GM23338 (cell line): Measurements from ENCODE around the gene SFT2D1. TPM values are rescaled to one million over a fixed set of nuclear protein-coding genes. Genes with fewer than 3 reads are reported as not detected.

Experiments used
- ATAC-seq: fragments of 200-7000 bp; cut with Tn5 transposase; 3 replicates; pipeline ENCODE4 v1.9.1; 2020
- DNase-seq: peaks from one replicate; pipeline ENCODE4 v3.0.0-alpha.2; 2015; ENCODE audit warnings: low spot score
- H2AFZ ChIP-seq: fragments of 200-600 bp; sonication (generic); 2 replicates; pipeline ENCODE4 v1.8.0; 2016; ENCODE audit warnings: antibody characterized with exemption, mild to moderate bottlenecking, moderate library complexity
- H3F3A ChIP-seq: fragments of 200-600 bp; sonication (generic); replicated peaks from 2 replicates; pipeline ENCODE4 v1.8.0; 2017; ENCODE audit warnings: antibody characterized with exemption, mixed run types, low read depth
- H3K27ac ChIP-seq: fragments of 200-600 bp; sonication (generic); 2 replicates; pipeline ENCODE4 v1.6.1; 2016; ENCODE audit warnings: low read depth
- H3K27me3 ChIP-seq: fragments of 200-600 bp; sonication (generic); 2 replicates; pipeline ENCODE4 v1.8.0; 2016; ENCODE audit warnings: mild to moderate bottlenecking, mixed run types, moderate library complexity; ENCODE audit not compliant: insufficient read depth
- H3K36me3 ChIP-seq: fragments of 200-600 bp; sonication (generic); 2 replicates; pipeline ENCODE4 v1.8.0; 2016; ENCODE audit warnings: mild to moderate bottlenecking; ENCODE audit not compliant: insufficient read depth
- H3K4me1 ChIP-seq: fragments of 200-600 bp; sonication (generic); 2 replicates; pipeline ENCODE4 v1.8.0; 2016; ENCODE audit warnings: mild to moderate bottlenecking, moderate library complexity; ENCODE audit not compliant: insufficient read depth
- H3K4me2 ChIP-seq: fragments of 200-600 bp; sonication (generic); 2 replicates; pipeline ENCODE4 v1.7.1; 2017; ENCODE audit warnings: mixed run types
- H3K4me3 ChIP-seq: fragments of 200-600 bp; sonication (generic); 2 replicates; pipeline ENCODE4 v1.6.1; 2016; ENCODE audit warnings: mixed run types
- H3K79me2 ChIP-seq: fragments of 200-600 bp; sonication (generic); replicated peaks from 2 replicates; pipeline ENCODE4 v1.8.0; 2017; ENCODE audit warnings: mild to moderate bottlenecking; ENCODE audit not compliant: insufficient read depth
- H3K9me2 ChIP-seq: fragments of 200-600 bp; sonication (generic); 2 replicates; pipeline ENCODE4 v1.8.0; 2017; ENCODE audit not compliant: insufficient read depth
- H4K20me1 ChIP-seq: fragments of 200-600 bp; sonication (generic); replicated peaks from 2 replicates; pipeline ENCODE4 v1.8.0; 2017; ENCODE audit warnings: mild to moderate bottlenecking; ENCODE audit not compliant: insufficient read depth
- H3K27ac Mint-ChIP-seq: 2 replicates; pipeline ENCODE4 v1.8.0; 2020; ENCODE audit warnings: inconsistent platforms, mild to moderate bottlenecking, moderate library complexity, mixed read lengths
- H3K27me3 Mint-ChIP-seq: 3 replicates; pipeline ENCODE4 v1.8.0; 2022; ENCODE audit warnings: low read depth, mild to moderate bottlenecking, moderate library complexity, mixed read lengths, inconsistent platforms; ENCODE audit not compliant: insufficient read depth, poor library complexity
- H3K36me3 Mint-ChIP-seq: 3 replicates; pipeline ENCODE4 v1.8.0; 2021; ENCODE audit warnings: low read depth, mild to moderate bottlenecking, inconsistent platforms, moderate library complexity, mixed read lengths
- H3K4me1 Mint-ChIP-seq: 3 replicates; pipeline ENCODE4 v1.8.0; 2020; ENCODE audit warnings: mild to moderate bottlenecking, inconsistent platforms, mixed read lengths
- H3K4me3 Mint-ChIP-seq: 3 replicates; pipeline ENCODE4 v1.8.0; 2021; ENCODE audit warnings: moderate library complexity, mild to moderate bottlenecking, inconsistent platforms, mixed read lengths
- H3K9me3 Mint-ChIP-seq: 3 replicates; pipeline ENCODE4 v1.8.0; 2020; ENCODE audit warnings: moderate library complexity, mild to moderate bottlenecking, inconsistent platforms, mixed read lengths
- CREB1 ChIP-seq: fragments of 250-450 bp; sonication (Bioruptor Pico); IDR thresholded peaks from 2 replicates; pipeline ENCODE4 v1.5.0; 2020; ENCODE audit warnings: low read depth, mild to moderate bottlenecking, moderate library complexity
- EZH2 ChIP-seq: fragments of 200-600 bp; sonication (generic); IDR thresholded peaks from one replicate; pipeline ENCODE4 v1.8.0; 2017; ENCODE audit warnings: antibody characterized with exemption, mild to moderate bottlenecking, low read depth; ENCODE audit not compliant: unreplicated experiment
- EZH2phosphoT487 ChIP-seq: fragments of 200-600 bp; sonication (generic); IDR thresholded peaks from one replicate; pipeline ENCODE4 v1.8.1; 2018; ENCODE audit warnings: antibody characterized with exemption; ENCODE audit not compliant: unreplicated experiment
- JUNB ChIP-seq: IDR thresholded peaks from one replicate; pipeline ENCODE4 v1.6.1; 2016; ENCODE audit warnings: antibody characterized with exemption; ENCODE audit not compliant: unreplicated experiment
- NANOG ChIP-seq: IDR thresholded peaks from 2 replicates; pipeline ENCODE4 v1.6.1; 2016; ENCODE audit warnings: antibody characterized with exemption, borderline replicate concordance
- POLR2AphosphoS5 ChIP-seq: IDR thresholded peaks from 2 replicates; pipeline ENCODE4 v1.6.1; 2016; ENCODE audit warnings: antibody characterized with exemption, low read depth
- STAT1 ChIP-seq: IDR thresholded peaks from one replicate; pipeline ENCODE4 v1.6.1; 2016; ENCODE audit warnings: antibody characterized with exemption; ENCODE audit not compliant: unreplicated experiment
- ZNF114 ChIP-seq: fragments of 250-450 bp; sonication (Bioruptor Pico); IDR thresholded peaks from 2 replicates; pipeline ENCODE4 v1.5.0; 2020; ENCODE audit warnings: mild to moderate bottlenecking, moderate library complexity
- ZNF331 ChIP-seq: fragments of 250-450 bp; sonication (Bioruptor Pico); IDR thresholded peaks from 2 replicates; pipeline ENCODE4 v1.5.0; 2020; ENCODE audit warnings: low read depth, mild to moderate bottlenecking, moderate library complexity
- polyA plus RNA-seq: library from polyadenylated mRNA; unstranded; fragments of >200 nt; fragmentation: Nextera tagmentation; extraction: Ambion mirVana; gene quantifications from 2 replicates; pipeline ENCODE4 v1.2.1, GENCODE V29; 2016
- total RNA-seq: library from RNA; depleted of rRNA; stranded (reverse); fragments of >200 nt; shearing (Covaris generic); gene quantifications from 2 replicates; pipeline ENCODE4 v1.2.3, GENCODE V29; 2014
- TF ChIP-seq, protein P1 (sequence below): IDR thresholded peaks from one replicate; pipeline ENCODE4 v1.6.1; 2018; ENCODE audit warnings: antibody characterized with exemption; ENCODE audit not compliant: unreplicated experiment
- TF ChIP-seq, protein P2 (sequence below): IDR thresholded peaks from 2 replicates; pipeline ENCODE4 v1.6.1; 2016; ENCODE audit warnings: antibody characterized with exemption
- TF ChIP-seq, protein P3 (sequence below), 2 experiments: fragments of 200-600 bp in 1 of 2; sonication (generic) in 1 of 2; conservative IDR thresholded peaks; 2 replicates each; pipeline versions ENCODE4 v1.5.1 to v1.6.1; 2016 to 2017; ENCODE audit warnings: antibody characterized with exemption in 2 of 2, low read depth in 2 of 2, mild to moderate bottlenecking in 2 of 2, moderate library complexity in 1 of 2
- TF ChIP-seq, protein P4 (sequence below): fragments of 250-450 bp; sonication (Bioruptor Pico); IDR thresholded peaks from 2 replicates; pipeline ENCODE4 v1.5.0; 2020; ENCODE audit warnings: mild to moderate bottlenecking, moderate library complexity

The SFT2D1 gene
- total and polyA plus RNA-seq, 2 experiments from 2014 or later = 74.7 to 120 TPM

DNA sequence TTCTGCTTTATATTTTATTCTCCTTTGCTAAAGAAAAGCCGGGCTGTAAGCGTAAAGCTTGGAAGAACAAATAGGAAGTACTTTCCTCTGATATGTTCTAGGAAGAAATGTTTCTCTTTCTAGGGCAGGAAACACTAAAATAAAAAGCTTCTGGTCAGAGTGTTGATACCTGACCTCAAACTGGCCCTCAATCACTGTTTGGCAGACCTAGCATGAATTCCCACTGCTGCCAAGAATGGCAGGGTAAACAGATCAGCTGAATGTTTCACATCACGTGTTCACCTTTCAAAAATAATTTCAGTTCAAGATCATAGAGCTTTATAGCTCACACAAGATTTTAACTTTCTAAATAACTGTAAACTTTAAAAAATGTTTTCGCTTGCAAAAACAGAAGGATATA is 37.5 kb upstream of the SFT2D1 start:
- no peak overlapping the region for H3K27ac Mint-ChIP-seq
- DNase-seq (no peak), ATAC-seq (no peak)
- H3K27me3 Mint-ChIP-seq = peaks cover 4% of the 10 kb centered on the region
- no peaks in the 10 kb centered on the region for H3K36me3 ChIP-seq
- no peak overlapping the region for H3K27ac ChIP-seq
- H3K27me3 ChIP-seq = no peaks in the 10 kb centered on the region
- peaks cover 15% of the 10 kb centered on the region for H3K4me1 ChIP-seq
- TF ChIP-seq, protein P1, sequence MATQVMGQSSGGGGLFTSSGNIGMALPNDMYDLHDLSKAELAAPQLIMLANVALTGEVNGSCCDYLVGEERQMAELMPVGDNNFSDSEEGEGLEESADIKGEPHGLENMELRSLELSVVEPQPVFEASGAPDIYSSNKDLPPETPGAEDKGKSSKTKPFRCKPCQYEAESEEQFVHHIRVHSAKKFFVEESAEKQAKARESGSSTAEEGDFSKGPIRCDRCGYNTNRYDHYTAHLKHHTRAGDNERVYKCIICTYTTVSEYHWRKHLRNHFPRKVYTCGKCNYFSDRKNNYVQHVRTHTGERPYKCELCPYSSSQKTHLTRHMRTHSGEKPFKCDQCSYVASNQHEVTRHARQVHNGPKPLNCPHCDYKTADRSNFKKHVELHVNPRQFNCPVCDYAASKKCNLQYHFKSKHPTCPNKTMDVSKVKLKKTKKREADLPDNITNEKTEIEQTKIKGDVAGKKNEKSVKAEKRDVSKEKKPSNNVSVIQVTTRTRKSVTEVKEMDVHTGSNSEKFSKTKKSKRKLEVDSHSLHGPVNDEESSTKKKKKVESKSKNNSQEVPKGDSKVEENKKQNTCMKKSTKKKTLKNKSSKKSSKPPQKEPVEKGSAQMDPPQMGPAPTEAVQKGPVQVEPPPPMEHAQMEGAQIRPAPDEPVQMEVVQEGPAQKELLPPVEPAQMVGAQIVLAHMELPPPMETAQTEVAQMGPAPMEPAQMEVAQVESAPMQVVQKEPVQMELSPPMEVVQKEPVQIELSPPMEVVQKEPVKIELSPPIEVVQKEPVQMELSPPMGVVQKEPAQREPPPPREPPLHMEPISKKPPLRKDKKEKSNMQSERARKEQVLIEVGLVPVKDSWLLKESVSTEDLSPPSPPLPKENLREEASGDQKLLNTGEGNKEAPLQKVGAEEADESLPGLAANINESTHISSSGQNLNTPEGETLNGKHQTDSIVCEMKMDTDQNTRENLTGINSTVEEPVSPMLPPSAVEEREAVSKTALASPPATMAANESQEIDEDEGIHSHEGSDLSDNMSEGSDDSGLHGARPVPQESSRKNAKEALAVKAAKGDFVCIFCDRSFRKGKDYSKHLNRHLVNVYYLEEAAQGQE = no peak
- TF ChIP-seq NANOG = no peak
- TF ChIP-seq, protein P2, sequence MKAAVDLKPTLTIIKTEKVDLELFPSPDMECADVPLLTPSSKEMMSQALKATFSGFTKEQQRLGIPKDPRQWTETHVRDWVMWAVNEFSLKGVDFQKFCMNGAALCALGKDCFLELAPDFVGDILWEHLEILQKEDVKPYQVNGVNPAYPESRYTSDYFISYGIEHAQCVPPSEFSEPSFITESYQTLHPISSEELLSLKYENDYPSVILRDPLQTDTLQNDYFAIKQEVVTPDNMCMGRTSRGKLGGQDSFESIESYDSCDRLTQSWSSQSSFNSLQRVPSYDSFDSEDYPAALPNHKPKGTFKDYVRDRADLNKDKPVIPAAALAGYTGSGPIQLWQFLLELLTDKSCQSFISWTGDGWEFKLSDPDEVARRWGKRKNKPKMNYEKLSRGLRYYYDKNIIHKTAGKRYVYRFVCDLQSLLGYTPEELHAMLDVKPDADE = no peak
- no peak for TF ChIP-seq STAT1
- TF ChIP-seq, protein P3, sequence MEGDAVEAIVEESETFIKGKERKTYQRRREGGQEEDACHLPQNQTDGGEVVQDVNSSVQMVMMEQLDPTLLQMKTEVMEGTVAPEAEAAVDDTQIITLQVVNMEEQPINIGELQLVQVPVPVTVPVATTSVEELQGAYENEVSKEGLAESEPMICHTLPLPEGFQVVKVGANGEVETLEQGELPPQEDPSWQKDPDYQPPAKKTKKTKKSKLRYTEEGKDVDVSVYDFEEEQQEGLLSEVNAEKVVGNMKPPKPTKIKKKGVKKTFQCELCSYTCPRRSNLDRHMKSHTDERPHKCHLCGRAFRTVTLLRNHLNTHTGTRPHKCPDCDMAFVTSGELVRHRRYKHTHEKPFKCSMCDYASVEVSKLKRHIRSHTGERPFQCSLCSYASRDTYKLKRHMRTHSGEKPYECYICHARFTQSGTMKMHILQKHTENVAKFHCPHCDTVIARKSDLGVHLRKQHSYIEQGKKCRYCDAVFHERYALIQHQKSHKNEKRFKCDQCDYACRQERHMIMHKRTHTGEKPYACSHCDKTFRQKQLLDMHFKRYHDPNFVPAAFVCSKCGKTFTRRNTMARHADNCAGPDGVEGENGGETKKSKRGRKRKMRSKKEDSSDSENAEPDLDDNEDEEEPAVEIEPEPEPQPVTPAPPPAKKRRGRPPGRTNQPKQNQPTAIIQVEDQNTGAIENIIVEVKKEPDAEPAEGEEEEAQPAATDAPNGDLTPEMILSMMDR (conservative IDR thresholded peaks at IDR 0.05; ENCODE audit: low read depth in 2 of 2) = no peak
- TF ChIP-seq EZH2 = no peak
- TF ChIP-seq, protein P4, sequence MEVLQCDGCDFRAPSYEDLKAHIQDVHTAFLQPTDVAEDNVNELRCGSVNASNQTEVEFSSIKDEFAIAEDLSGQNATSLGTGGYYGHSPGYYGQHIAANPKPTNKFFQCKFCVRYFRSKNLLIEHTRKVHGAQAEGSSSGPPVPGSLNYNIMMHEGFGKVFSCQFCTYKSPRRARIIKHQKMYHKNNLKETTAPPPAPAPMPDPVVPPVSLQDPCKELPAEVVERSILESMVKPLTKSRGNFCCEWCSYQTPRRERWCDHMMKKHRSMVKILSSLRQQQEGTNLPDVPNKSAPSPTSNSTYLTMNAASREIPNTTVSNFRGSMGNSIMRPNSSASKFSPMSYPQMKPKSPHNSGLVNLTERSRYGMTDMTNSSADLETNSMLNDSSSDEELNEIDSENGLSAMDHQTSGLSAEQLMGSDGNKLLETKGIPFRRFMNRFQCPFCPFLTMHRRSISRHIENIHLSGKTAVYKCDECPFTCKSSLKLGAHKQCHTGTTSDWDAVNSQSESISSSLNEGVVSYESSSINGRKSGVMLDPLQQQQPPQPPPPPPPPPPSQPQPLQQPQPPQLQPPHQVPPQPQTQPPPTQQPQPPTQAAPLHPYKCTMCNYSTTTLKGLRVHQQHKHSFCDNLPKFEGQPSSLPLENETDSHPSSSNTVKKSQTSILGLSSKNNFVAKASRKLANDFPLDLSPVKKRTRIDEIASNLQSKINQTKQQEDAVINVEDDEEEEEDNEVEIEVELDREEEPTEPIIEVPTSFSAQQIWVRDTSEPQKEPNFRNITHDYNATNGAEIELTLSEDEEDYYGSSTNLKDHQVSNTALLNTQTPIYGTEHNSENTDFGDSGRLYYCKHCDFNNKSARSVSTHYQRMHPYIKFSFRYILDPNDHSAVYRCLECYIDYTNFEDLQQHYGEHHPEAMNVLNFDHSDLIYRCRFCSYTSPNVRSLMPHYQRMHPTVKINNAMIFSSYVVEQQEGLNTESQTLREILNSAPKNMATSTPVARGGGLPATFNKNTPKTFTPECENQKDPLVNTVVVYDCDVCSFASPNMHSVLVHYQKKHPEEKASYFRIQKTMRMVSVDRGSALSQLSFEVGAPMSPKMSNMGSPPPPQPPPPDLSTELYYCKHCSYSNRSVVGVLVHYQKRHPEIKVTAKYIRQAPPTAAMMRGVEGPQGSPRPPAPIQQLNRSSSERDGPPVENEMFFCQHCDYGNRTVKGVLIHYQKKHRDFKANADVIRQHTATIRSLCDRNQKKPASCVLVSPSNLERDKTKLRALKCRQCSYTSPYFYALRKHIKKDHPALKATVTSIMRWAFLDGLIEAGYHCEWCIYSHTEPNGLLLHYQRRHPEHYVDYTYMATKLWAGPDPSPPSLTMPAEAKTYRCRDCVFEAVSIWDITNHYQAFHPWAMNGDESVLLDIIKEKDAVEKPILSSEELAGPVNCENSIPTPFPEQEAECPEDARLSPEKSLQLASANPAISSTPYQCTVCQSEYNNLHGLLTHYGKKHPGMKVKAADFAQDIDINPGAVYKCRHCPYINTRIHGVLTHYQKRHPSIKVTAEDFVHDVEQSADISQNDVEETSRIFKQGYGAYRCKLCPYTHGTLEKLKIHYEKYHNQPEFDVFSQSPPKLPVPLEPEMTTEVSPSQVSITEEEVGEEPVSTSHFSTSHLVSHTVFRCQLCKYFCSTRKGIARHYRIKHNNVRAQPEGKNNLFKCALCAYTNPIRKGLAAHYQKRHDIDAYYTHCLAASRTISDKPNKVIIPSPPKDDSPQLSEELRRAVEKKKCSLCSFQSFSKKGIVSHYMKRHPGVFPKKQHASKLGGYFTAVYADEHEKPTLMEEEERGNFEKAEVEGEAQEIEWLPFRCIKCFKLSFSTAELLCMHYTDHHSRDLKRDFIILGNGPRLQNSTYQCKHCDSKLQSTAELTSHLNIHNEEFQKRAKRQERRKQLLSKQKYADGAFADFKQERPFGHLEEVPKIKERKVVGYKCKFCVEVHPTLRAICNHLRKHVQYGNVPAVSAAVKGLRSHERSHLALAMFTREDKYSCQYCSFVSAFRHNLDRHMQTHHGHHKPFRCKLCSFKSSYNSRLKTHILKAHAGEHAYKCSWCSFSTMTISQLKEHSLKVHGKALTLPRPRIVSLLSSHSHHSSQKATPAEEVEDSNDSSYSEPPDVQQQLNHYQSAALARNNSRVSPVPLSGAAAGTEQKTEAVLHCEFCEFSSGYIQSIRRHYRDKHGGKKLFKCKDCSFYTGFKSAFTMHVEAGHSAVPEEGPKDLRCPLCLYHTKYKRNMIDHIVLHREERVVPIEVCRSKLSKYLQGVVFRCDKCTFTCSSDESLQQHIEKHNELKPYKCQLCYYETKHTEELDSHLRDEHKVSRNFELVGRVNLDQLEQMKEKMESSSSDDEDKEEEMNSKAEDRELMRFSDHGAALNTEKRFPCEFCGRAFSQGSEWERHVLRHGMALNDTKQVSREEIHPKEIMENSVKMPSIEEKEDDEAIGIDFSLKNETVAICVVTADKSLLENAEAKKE (CRISPR knock-in tag) = no peak
- TF ChIP-seq POLR2AphosphoS5 = no peak
- no peak for TF ChIP-seq ZNF114
- no peak for TF ChIP-seq CREB1 (CRISPR knock-in tag)
- TF ChIP-seq ZNF331 (CRISPR knock-in tag) = no peak
- TF ChIP-seq JUNB = no peak
- TF ChIP-seq EZH2phosphoT487 = no peak
- no peaks in the 10 kb centered on the region for H3K9me3 Mint-ChIP-seq
- peaks cover 11% of the 10 kb centered on the region; the same call in 2 of the 3 replicates for H3K4me1 Mint-ChIP-seq
- H3K4me3 Mint-ChIP-seq = no peak overlapping the region
- no peaks in the 10 kb centered on the region for H3K36me3 Mint-ChIP-seq
- peaks cover 3% of the 10 kb centered on the region; the same call in 1 of the 2 replicates for H3K9me2 ChIP-seq
- H3K4me2 ChIP-seq = no peak overlapping the region
- H2AFZ ChIP-seq = no peak overlapping the region
- peaks cover 27% of the 10 kb centered on the region for H3K79me2 ChIP-seq
- no peaks in the 10 kb centered on the region for H4K20me1 ChIP-seq
- H3K4me3 ChIP-seq = no peak overlapping the region
- no peaks in the 10 kb centered on the region for H3F3A ChIP-seq
